ENCODE data around the gene AK8.

- TF ChIP-seq CTCF (IDR thresholded peaks at IDR 0.05) (no peak), POLR2A (IDR thresholded peaks at IDR 0.05) (no peak)
These were observed 93.7 kb downstream of the AK8 start for GRCh38 chr9:132784286-132784830.
